Right atrium auricular region (tissue), 2 donors: ENCODE measurements around the gene TMEM156. TPM values are rescaled to one million over a fixed set of nuclear protein-coding genes. Genes with fewer than 3 reads are reported as not detected.

ENCODE experiments used
- DNase-seq: peaks from one replicate; pipeline ENCODE4 v3.0.0-alpha.2; 2019; ENCODE audit warnings: low spot score
- H3K27ac ChIP-seq, 2 donors: fragments of 200-600 bp; sonication (generic); 1 replicate in 1 of 2; 2 replicates in 1 of 2; pipeline ENCODE4 v1.5.1; 2016 to 2019
- H3K27me3 ChIP-seq, 2 donors: fragments of 200-600 bp; sonication (generic); one replicate each; pipeline versions ENCODE4 v1.5.1 to v1.6.0; 2017 to 2019
- H3K36me3 ChIP-seq: fragments of 200-600 bp; sonication (generic); one replicate; pipeline ENCODE4 v1.5.1; 2016
- H3K4me1 ChIP-seq, 2 donors: fragments of 200-600 bp; sonication (generic); one replicate each; pipeline versions ENCODE4 v1.5.1 to v1.6.0; 2017 to 2019
- H3K4me3 ChIP-seq, 2 donors: fragments of 200-600 bp; sonication (generic); 1 replicate in 1 of 2; 2 replicates in 1 of 2; pipeline ENCODE4 v1.5.1; 2017 to 2019; ENCODE audit warnings: mild to moderate bottlenecking in 1 of 2, moderate library complexity in 1 of 2
- H3K9me3 ChIP-seq, 2 donors: fragments of 200-600 bp; sonication (generic); one replicate each; pipeline ENCODE4 v1.5.1; 2019
- total RNA-seq, 2 donors: library from RNA; depleted of rRNA; stranded (reverse); fragments of >200 nt; gene quantifications; one replicate each; pipeline ENCODE4 v1.1.0, GENCODE V29; 2016
- TF ChIP-seq, protein P1 (sequence below), 2 donors: fragments of 200-600 bp; sonication (generic); IDR thresholded peaks; one replicate each; pipeline ENCODE4 v1.5.1; 2019; ENCODE audit warnings: antibody characterized with exemption in 2 of 2

The TMEM156 gene
- total RNA-seq, 2 donors from 2014 or later = not detected

GRCh38 chr4:39047681-39048080 lies 15.5 kb upstream of the TMEM156 start:
- TF ChIP-seq, protein P1, sequence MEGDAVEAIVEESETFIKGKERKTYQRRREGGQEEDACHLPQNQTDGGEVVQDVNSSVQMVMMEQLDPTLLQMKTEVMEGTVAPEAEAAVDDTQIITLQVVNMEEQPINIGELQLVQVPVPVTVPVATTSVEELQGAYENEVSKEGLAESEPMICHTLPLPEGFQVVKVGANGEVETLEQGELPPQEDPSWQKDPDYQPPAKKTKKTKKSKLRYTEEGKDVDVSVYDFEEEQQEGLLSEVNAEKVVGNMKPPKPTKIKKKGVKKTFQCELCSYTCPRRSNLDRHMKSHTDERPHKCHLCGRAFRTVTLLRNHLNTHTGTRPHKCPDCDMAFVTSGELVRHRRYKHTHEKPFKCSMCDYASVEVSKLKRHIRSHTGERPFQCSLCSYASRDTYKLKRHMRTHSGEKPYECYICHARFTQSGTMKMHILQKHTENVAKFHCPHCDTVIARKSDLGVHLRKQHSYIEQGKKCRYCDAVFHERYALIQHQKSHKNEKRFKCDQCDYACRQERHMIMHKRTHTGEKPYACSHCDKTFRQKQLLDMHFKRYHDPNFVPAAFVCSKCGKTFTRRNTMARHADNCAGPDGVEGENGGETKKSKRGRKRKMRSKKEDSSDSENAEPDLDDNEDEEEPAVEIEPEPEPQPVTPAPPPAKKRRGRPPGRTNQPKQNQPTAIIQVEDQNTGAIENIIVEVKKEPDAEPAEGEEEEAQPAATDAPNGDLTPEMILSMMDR (IDR thresholded peaks at IDR 0.05) = no peak
- Histone ChIP-seq H3K4me1 (peaks cover 0 to 9% of the 10 kb centered on the region in 2 donors), H3K27me3 (no peaks in the 10 kb centered on the region), H3K9me3 (no peaks in the 10 kb centered on the region), H3K4me3 (no peak overlapping the region), H3K27ac (no peak overlapping the region), H3K36me3 (no peaks in the 10 kb centered on the region)
- DNase-seq = no peak

- no peaks in the 10 kb centered on the region for H3K27me3 ChIP-seq
- H3K36me3 ChIP-seq = no peaks in the 10 kb centered on the region
- peak overlapping the region in 1 of 2 donors; percentile 83 for H3K27ac ChIP-seq
- peaks cover 0 to 9% of the 10 kb centered on the region in 2 donors for H3K4me1 ChIP-seq
- H3K4me3 ChIP-seq = peak overlapping the region; percentile 64 to 80
- DNase-seq = no peak
- no peaks in the 10 kb centered on the region for H3K9me3 ChIP-seq
- TF ChIP-seq, protein P1 (IDR thresholded peaks at IDR 0.05) = no peak
Measured at GRCh38 chr4:39046249-39046648, 14.0 kb upstream of the TMEM156 start.

GRCh38 chr4:39045827-39046221 lies 13.6 kb upstream of the TMEM156 start:
- H3K4me3 ChIP-seq = peak overlapping the region; percentile 64 to 80
- H3K27me3 ChIP-seq = no peaks in the 10 kb centered on the region
- H3K27ac ChIP-seq = peak overlapping the region in 1 of 2 donors; percentile 83
- no peaks in the 10 kb centered on the region for H3K36me3 ChIP-seq
- H3K4me1 ChIP-seq = peaks cover 0 to 9% of the 10 kb centered on the region in 2 donors
- DNase-seq = no peak
- TF ChIP-seq, protein P1 (IDR thresholded peaks at IDR 0.05) = no peak
- no peaks in the 10 kb centered on the region for H3K9me3 ChIP-seq

DNA sequence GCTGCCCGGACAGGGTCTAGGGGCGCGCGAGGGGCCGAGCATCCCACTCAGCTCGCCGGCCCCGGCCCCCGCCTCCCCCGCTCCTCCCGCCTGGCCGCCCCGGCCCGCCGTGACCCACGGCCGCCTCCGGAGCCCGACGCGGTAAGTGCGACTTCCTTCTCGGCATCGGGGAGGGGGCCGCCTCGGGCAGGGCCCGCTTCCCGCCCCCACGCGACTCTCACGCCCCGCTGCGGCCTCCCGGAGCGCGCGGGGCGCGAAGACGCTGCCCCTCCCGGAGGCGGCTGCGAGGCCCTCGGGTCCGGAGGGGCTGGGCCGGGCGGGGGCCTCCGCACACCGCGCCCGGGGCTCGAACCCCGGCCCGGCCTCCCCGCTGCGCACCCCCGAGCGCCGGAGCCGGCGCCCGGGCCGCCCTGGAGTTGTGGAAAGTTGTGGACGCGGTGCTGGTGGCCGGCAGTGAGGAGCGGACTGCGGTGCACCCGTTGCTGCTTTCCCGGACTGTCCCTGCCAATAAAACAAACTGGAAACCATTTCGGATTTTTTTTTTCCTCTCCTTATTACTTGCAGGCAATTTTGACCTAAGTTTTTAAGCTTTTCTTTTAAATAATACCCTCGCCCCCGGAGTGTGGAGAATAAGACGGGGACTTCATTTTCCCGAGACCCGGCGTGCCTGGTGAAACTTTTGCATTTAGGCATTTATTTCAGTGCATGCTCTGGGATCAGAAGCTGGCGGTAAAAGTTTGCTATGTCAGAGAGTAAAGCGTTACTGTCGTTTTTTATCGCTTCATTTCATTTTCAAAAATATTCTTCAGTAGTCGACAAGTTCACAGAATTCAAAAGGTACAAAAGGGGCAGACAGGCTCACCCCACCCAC lies 13.0 kb upstream of the TMEM156 start:
- no peak for DNase-seq
- H3K36me3 ChIP-seq = no peaks in the 10 kb centered on the region
- TF ChIP-seq, protein P1 (IDR thresholded peaks at IDR 0.05) = no peak
- peaks cover 0 to 9% of the 10 kb centered on the region in 2 donors for H3K4me1 ChIP-seq
- H3K4me3 ChIP-seq = peak overlapping the region; percentile 64 to 80
- peak overlapping the region; percentile 83 to 85 for H3K27ac ChIP-seq
- no peaks in the 10 kb centered on the region for H3K9me3 ChIP-seq
- H3K27me3 ChIP-seq = no peaks in the 10 kb centered on the region

DNA sequence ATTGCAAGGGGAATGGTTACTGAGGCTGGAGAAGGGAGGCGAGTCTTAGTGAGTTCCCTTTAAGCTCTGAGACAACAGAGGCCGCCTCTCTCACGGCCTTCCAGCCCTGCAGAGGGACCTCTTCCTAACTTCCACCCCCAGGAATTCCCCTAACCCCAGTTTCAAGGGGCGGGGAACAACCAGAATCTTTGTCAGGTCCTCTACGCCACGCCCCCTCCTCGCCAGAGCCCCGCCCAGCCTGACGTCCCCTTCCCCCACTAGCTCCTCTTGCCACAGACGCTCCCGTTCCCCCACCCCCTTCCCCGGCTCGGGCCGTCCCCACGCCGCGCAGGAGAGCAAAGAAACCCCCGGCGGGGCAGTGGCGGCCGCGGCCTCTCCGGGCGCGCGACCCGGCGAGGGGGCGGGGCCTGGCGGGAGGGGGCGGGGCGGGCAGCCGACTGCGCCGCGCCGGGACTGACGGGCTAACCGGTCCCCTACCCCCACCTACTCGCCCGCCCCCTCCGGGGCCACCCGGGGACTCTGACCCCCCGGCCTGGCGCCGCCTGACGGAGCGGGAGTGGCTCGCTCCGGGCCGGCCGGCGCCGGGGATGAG lies 12.3 kb upstream of the TMEM156 start:
- Histone ChIP-seq H3K27ac (peak overlapping the region; percentile 83 to 85), H3K27me3 (no peaks in the 10 kb centered on the region), H3K4me1 (peaks cover 0 to 9% of the 10 kb centered on the region in 2 donors), H3K36me3 (no peaks in the 10 kb centered on the region), H3K9me3 (no peaks in the 10 kb centered on the region), H3K4me3 (peak overlapping the region; percentile 64 to 80)
- TF ChIP-seq, protein P1 (IDR thresholded peaks at IDR 0.05) = no peak
- peak; percentile 90 for DNase-seq
